B cell (primary cell): Measurements from ENCODE around the gene C20orf141. TPM values are rescaled to one million over a fixed set of nuclear protein-coding genes. Genes with fewer than 3 reads are reported as not detected.

Experiments
- ATAC-seq: fragments of 200-7000 bp; cut with Tn5 transposase; one replicate; pipeline ENCODE4 v1.10.0; 2021; ENCODE audit warnings: low read depth, mild to moderate bottlenecking, moderate number of reproducible peaks, moderate library complexity
- CTCF ChIA-PET: fragments of 350-600 bp; sonication (Branson Sonifier 250); formaldehyde crosslinking; loops from one replicate; lab custom pipeline; 2021; ENCODE audit warnings: antibody characterized with exemption, inconsistent platforms; lab: Charles Lee
- POLR2A ChIA-PET: fragments of 350-600 bp; sonication (Branson Sonifier 250); formaldehyde crosslinking; loops from one replicate; lab custom pipeline; 2021; ENCODE audit warnings: antibody characterized with exemption; lab: Charles Lee
- DNase-seq: peaks from one replicate; pipeline ENCODE4 v3.0.0; 2013
- H2AFZ ChIP-seq: 2 replicates; pipeline ENCODE4 v1.6.1; 2012; ENCODE audit warnings: mild to moderate bottlenecking, low read depth, low read length; ENCODE audit not compliant: insufficient read depth, poor library complexity, severe bottlenecking
- H3K27ac ChIP-seq, 2 donors: 1 replicate in 1 of 2; 2 replicates in 1 of 2; pipeline ENCODE4 v1.5.1; 2012 to 2013; ENCODE audit warnings: low read length in 2 of 2, mild to moderate bottlenecking in 2 of 2, moderate library complexity in 1 of 2
- H3K27me3 ChIP-seq, 4 experiments: fragments of 200-600 bp in 1 of 4; sonication (generic) in 1 of 4; replicated peaks in 1 of 4; 1 replicate in 2 of 4; 2 replicates in 2 of 4; pipeline versions ENCODE4 v1.6.1 to v1.7.0; 2013 to 2016; ENCODE audit warnings: low read length in 3 of 4, mild to moderate bottlenecking in 2 of 4, mixed read lengths in 1 of 4, moderate library complexity in 1 of 4; ENCODE audit not compliant: insufficient read depth in 4 of 4, control insufficient read depth in 3 of 4; ENCODE audit errors: control extremely low read depth in 1 of 4
- H3K36me3 ChIP-seq, 2 experiments: replicated peaks in 1 of 2; 1 replicate in 1 of 2; 2 replicates in 1 of 2; pipeline versions ENCODE4 v1.6.1 to v1.7.1; 2013; ENCODE audit warnings: low read length in 1 of 2; ENCODE audit not compliant: insufficient read depth in 2 of 2, control insufficient read depth in 1 of 2; ENCODE audit errors: control extremely low read depth in 1 of 2, extremely low read depth in 1 of 2
- H3K4me1 ChIP-seq, 2 donors: fragments of 200-600 bp in 1 of 2; sonication (generic) in 1 of 2; 1 replicate in 1 of 2; 2 replicates in 1 of 2; pipeline versions ENCODE4 v1.5.1 to v1.6.1; 2013 to 2017; ENCODE audit warnings: low read length in 2 of 2; ENCODE audit not compliant: control insufficient read depth in 2 of 2, insufficient read depth in 2 of 2
- H3K4me2 ChIP-seq: replicated peaks from 2 replicates; pipeline ENCODE3; 2012; ENCODE audit warnings: mild to moderate bottlenecking, low read depth, low read length; ENCODE audit not compliant: poor library complexity, severe bottlenecking
- H3K4me3 ChIP-seq, 5 experiments: fragments of 200-600 bp in 1 of 5; sonication (generic) in 1 of 5; 1 replicate in 3 of 5; 2 replicates in 2 of 5; pipeline versions ENCODE4 v1.5.1 to v1.7.0; 2011 to 2016; ENCODE audit warnings: low read length in 4 of 5, mild to moderate bottlenecking in 4 of 5, low read depth in 2 of 5, control low read depth in 1 of 5, moderate library complexity in 1 of 5; ENCODE audit not compliant: insufficient read depth in 1 of 5; ENCODE audit errors: control extremely low read depth in 1 of 5, extremely low read depth in 1 of 5
- H3K79me2 ChIP-seq: fragments of 200-600 bp; sonication (generic); one replicate; pipeline ENCODE4 v1.6.0; 2016; ENCODE audit warnings: low read length; ENCODE audit not compliant: control insufficient read depth, insufficient read depth
- H3K9ac ChIP-seq: fragments of 200-600 bp; sonication (generic); 2 replicates; pipeline ENCODE4 v1.6.1; 2017; ENCODE audit warnings: mild to moderate bottlenecking, low read length, moderate library complexity
- H3K9me3 ChIP-seq, 3 donors: one replicate each; pipeline versions ENCODE4 v1.6.1 to v1.7.1; 2013; ENCODE audit warnings: low read length in 2 of 3; ENCODE audit not compliant: control insufficient read depth in 2 of 3, insufficient read depth in 1 of 3; ENCODE audit errors: control extremely low read depth in 1 of 3
- H4K20me1 ChIP-seq: 2 replicates; pipeline ENCODE4 v1.6.0; 2012; ENCODE audit warnings: mild to moderate bottlenecking, low read length; ENCODE audit not compliant: insufficient read depth, control insufficient read depth, poor library complexity, severe bottlenecking
- H3K27ac Mint-ChIP-seq: one replicate; pipeline ENCODE4 v1.8.0; 2021; ENCODE audit warnings: mixed read lengths
- H3K27me3 Mint-ChIP-seq: one replicate; pipeline ENCODE4 v1.8.0; 2021; ENCODE audit warnings: mixed read lengths
- H3K4me1 Mint-ChIP-seq: one replicate; pipeline ENCODE4 v1.8.0; 2021; ENCODE audit warnings: mixed read lengths
- H3K4me3 Mint-ChIP-seq: one replicate; pipeline ENCODE4 v1.8.0; 2021; ENCODE audit warnings: mixed read lengths
- H3K9me3 Mint-ChIP-seq: one replicate; pipeline ENCODE4 v1.8.0; 2022; ENCODE audit warnings: mixed read lengths; ENCODE audit not compliant: insufficient read depth
- CTCF ChIP-seq: fragments of 200-600 bp; IDR thresholded peaks from one replicate; pipeline ENCODE4 v1.8.0; 2022; ENCODE audit warnings: antibody characterized with exemption, mild to moderate bottlenecking
- EZH2 ChIP-seq: IDR thresholded peaks from 2 replicates; pipeline ENCODE4 v1.6.1; 2012; ENCODE audit warnings: borderline replicate concordance, low read depth, mild to moderate bottlenecking, moderate library complexity, low read length; ENCODE audit not compliant: insufficient read depth, poor library complexity, severe bottlenecking
- WGBS: methylation state at CpG from one replicate; pipeline ENCODE4 v1.1.5; 2013; ENCODE audit warnings: missing lambda C conversion rate; ENCODE audit not compliant: insufficient coverage; 5-methylcytosine and 5-hydroxymethylcytosine counted together
- intact Hi-C: fragments of 100-400 bp; cut with micrococcal nuclease; formaldehyde crosslinking; loops from one replicate; pipeline ENCODE4 v1.10.0; 2022
- polyA plus RNA-seq: library from polyadenylated mRNA; depleted of rRNA; stranded (reverse); fragments of >200 nt; gene quantifications from 2 replicates; pipeline ENCODE4 v1.2.3, GENCODE V29; 2012
- total RNA-seq, 2 donors: library from RNA; stranded (reverse); fragments of 120-200 nt in 1 of 2; gene quantifications; 1 replicate in 1 of 2; 2 replicates in 1 of 2; pipeline versions ENCODE4 v1.2.3 to v1.2.4, GENCODE V29; 2013 to 2022

Gene C20orf141
- total and polyA plus RNA-seq, 2 donors (not counting 1 experiment from before 2014, with no cell fraction given) = not detected

- no peak overlapping the region for H2AFZ ChIP-seq
- Mint-ChIP-seq H3K27me3 (peaks cover 43% of the 10 kb centered on the region), H3K27ac (no peak overlapping the region), H3K4me3 (no peak overlapping the region), H3K9me3 (no peaks in the 10 kb centered on the region), H3K4me1 (peaks cover 18% of the 10 kb centered on the region)
- H3K4me1 ChIP-seq = peaks cover 9 to 14% of the 10 kb centered on the region in 2 donors
- ChIA-PET POLR2A (interaction anchor here (0.6 kb wide), 1 partner anchor 416 kb away, joined by 4 read pairs; no protein-coding TSS in a partner anchor), CTCF (interaction anchor here (0.7 kb wide), 1 partner anchor 11 kb away, joined by 3 read pairs; no protein-coding TSS in a partner anchor)
- peaks cover 0 to 30% (median 2%) of the 10 kb centered on the region in 4 experiments for H3K27me3 ChIP-seq
- H3K9me3 ChIP-seq = peaks cover 0 to 6% (median 0%) of the 10 kb centered on the region in 3 donors
- H3K79me2 ChIP-seq = no peaks in the 10 kb centered on the region
- TF ChIP-seq CTCF (no peak), EZH2 (no peak)
- intact Hi-C loops = no loop called here
- H4K20me1 ChIP-seq = no peaks in the 10 kb centered on the region
- H3K9ac ChIP-seq = no peak overlapping the region
- no peaks in the 10 kb centered on the region for H3K36me3 ChIP-seq
- H3K4me3 ChIP-seq = no peak overlapping the region
- no peak overlapping the region for H3K4me2 ChIP-seq
- 94% methylated on average over 11 of the region's 11 CpGs for WGBS
- no peak for ATAC-seq
- H3K27ac ChIP-seq = no peak overlapping the region
- no peak for DNase-seq
Measured at GRCh38 chr20:2794866-2795447, 19.8 kb upstream of the C20orf141 start.

- Mint-ChIP-seq H3K4me1 (peaks cover 20% of the 10 kb centered on the region), H3K27me3 (peaks cover 41% of the 10 kb centered on the region), H3K9me3 (no peaks in the 10 kb centered on the region), H3K27ac (no peak overlapping the region), H3K4me3 (no peak overlapping the region)
- DNase-seq = no peak
- Histone ChIP-seq H3K9ac (no peak overlapping the region), H2AFZ (no peak overlapping the region), H3K4me3 (no peak overlapping the region), H3K79me2 (no peaks in the 10 kb centered on the region), H3K27me3 (peaks cover 0 to 33% (median 2%) of the 10 kb centered on the region in 4 experiments), H3K36me3 (no peaks in the 10 kb centered on the region), H3K27ac (no peak overlapping the region), H3K9me3 (peaks cover 0 to 9% (median 0%) of the 10 kb centered on the region in 3 donors), H4K20me1 (no peaks in the 10 kb centered on the region), H3K4me1 (peaks cover 12 to 17% of the 10 kb centered on the region in 2 donors), H3K4me2 (no peak overlapping the region)
- ChIA-PET POLR2A (no interaction called here), CTCF (no interaction called here)
- WGBS = 95% methylated on average over 24 of the region's 24 CpGs
- ATAC-seq = no peak
- no peak for TF ChIP-seq CTCF
- TF ChIP-seq EZH2 = no peak
- intact Hi-C loops = no loop called here
Measured at GRCh38 chr20:2795451-2795850, 19.3 kb upstream of the C20orf141 start.
